ENCODE results near the gene ZBED6.
A peak's percentile ranks its signal among the peaks of the same experiment; 100 is the strongest.

Gene ZBED6

DNA sequence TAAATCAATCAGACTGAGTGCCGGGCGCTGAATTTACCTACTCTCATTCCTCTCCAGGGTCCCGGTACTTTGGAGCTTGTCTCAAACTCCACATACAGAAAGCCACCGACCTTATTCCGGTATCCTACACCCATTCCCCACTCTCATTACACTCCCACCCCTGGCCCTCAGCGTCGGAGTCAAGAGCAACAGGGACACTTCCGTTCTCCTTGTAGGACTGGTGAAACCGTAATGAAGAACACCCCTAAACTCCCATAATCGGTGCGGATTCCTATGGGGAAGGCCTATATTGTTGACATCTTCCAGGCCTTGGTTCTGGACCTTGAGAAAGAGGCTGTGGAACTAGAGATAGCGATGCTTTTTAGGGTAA lies 798 bp downstream of the ZBED6 start:
- peak overlapping the region; percentile 49 for H3K4me2 ChIP-seq
- H3K27me3 ChIP-seq (ENCODE audit: insufficient read depth, low read depth): no peaks in the 10 kb centered on the region
- H3K4me3 ChIP-seq (IDR thresholded peaks at IDR 0.05; ENCODE audit: insufficient read depth, low read depth, low read length): peak overlapping the region; percentile 92
- H3K36me3 ChIP-seq (ENCODE audit: insufficient read depth): peaks cover 11% of the 10 kb centered on the region; the same call in 1 of the 2 replicates
- peaks cover 40% of the 10 kb centered on the region for H3K4me1 ChIP-seq (ENCODE audit: low read depth, poor library complexity, severe bottlenecking)
- H3K27ac ChIP-seq: peak overlapping the region; percentile 80
- peak overlapping the region; percentile 14; the same call in 1 of the 2 replicates for H2AFZ ChIP-seq (ENCODE audit: low read depth)
- H3K9ac ChIP-seq: peak overlapping the region; percentile 84
- H4K20me1 ChIP-seq (ENCODE audit: insufficient read depth): peaks cover 7% of the 10 kb centered on the region; the same call in 1 of the 2 replicates
- TF ChIP-seq, protein P1, sequence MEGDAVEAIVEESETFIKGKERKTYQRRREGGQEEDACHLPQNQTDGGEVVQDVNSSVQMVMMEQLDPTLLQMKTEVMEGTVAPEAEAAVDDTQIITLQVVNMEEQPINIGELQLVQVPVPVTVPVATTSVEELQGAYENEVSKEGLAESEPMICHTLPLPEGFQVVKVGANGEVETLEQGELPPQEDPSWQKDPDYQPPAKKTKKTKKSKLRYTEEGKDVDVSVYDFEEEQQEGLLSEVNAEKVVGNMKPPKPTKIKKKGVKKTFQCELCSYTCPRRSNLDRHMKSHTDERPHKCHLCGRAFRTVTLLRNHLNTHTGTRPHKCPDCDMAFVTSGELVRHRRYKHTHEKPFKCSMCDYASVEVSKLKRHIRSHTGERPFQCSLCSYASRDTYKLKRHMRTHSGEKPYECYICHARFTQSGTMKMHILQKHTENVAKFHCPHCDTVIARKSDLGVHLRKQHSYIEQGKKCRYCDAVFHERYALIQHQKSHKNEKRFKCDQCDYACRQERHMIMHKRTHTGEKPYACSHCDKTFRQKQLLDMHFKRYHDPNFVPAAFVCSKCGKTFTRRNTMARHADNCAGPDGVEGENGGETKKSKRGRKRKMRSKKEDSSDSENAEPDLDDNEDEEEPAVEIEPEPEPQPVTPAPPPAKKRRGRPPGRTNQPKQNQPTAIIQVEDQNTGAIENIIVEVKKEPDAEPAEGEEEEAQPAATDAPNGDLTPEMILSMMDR (conservative IDR thresholded peaks at IDR 0.05; ENCODE audit: low read depth, low read length): no peak
- peaks cover 53% of the 10 kb centered on the region for H3K79me2 ChIP-seq (ENCODE audit: insufficient read depth, low read depth)

DNA sequence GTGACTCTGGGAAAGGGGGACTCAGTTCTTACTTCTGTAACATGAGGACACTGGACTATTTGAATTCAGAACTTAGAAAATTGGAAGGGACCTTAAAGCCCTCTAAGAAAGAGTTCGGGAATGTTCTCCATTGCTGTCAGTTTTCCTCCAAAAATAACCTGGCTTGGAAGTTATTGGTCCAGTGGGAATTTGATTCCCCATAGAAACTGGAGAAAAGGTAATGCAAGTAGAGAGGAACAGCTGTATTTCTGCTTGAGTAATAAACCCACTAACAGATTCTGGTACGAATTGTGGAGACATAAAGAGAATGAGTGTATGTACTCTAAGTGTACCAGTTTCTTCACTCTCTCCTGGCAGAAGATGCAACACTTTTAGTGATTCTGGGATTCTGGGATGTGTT lies 1.8 kb downstream of the ZBED6 start:
- Histone ChIP-seq H3K27ac (no peak overlapping the region), H3K79me2 (ENCODE audit: insufficient read depth, low read depth) (peaks cover 63% of the 10 kb centered on the region), H4K20me1 (ENCODE audit: insufficient read depth) (peaks cover 7% of the 10 kb centered on the region; the same call in 1 of the 2 replicates), H3K27me3 (ENCODE audit: insufficient read depth, low read depth) (no peaks in the 10 kb centered on the region), H3K9ac (no peak overlapping the region), H3K36me3 (ENCODE audit: insufficient read depth) (peaks cover 11% of the 10 kb centered on the region; the same call in 1 of the 2 replicates), H3K4me1 (ENCODE audit: low read depth, poor library complexity, severe bottlenecking) (peaks cover 40% of the 10 kb centered on the region), H2AFZ (ENCODE audit: low read depth) (no peak overlapping the region), H3K4me3 (IDR thresholded peaks at IDR 0.05; ENCODE audit: insufficient read depth, low read depth, low read length) (no peak overlapping the region), H3K4me2 (peak overlapping the region; percentile 49)
- TF ChIP-seq, protein P1 (conservative IDR thresholded peaks at IDR 0.05; ENCODE audit: low read depth, low read length): no peak

DNA sequence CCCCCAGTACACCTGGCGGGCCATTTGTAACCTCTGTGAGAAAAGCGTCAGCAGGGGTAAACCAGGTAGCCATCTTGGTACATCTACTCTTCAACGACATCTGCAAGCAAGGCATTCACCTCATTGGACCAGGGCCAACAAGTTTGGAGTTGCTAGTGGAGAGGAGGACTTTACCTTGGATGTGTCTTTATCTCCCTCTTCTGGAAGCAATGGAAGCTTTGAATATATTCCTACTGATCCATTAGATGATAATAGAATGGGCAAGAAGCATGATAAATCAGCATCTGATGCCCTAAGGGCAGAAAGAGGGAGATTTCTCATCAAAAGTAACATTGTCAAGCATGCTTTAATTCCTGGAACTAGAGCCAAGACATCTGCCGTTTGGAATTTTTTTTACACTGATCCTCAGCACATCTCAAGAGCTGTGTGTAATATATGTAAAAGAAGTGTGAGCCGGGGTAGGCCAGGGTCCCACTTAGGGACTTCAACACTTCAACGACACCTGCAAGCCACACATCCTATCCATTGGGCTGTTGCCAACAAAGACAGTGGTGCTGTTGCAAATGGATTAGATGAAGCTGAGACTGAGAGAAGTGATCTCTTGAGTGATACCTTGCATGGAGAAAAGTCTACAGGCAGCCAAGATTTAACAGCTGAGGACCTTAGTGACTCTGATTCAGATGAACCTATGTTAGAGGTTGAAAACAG lies 2.7 kb downstream of the ZBED6 start:
- TF ChIP-seq, protein P1 (conservative IDR thresholded peaks at IDR 0.05; ENCODE audit: low read depth, low read length): no peak
- H3K9ac ChIP-seq: no peak overlapping the region
- no peak overlapping the region for H2AFZ ChIP-seq (ENCODE audit: low read depth)
- H3K4me3 ChIP-seq (IDR thresholded peaks at IDR 0.05; ENCODE audit: insufficient read depth, low read depth, low read length): no peak overlapping the region
- peaks cover 40% of the 10 kb centered on the region for H3K4me1 ChIP-seq (ENCODE audit: low read depth, poor library complexity, severe bottlenecking)
- no peaks in the 10 kb centered on the region for H3K27me3 ChIP-seq (ENCODE audit: insufficient read depth, low read depth)
- peaks cover 11% of the 10 kb centered on the region; the same call in 1 of the 2 replicates for H3K36me3 ChIP-seq (ENCODE audit: insufficient read depth)
- H3K4me2 ChIP-seq: peak overlapping the region; percentile 49; the same call in 1 of the 2 replicates
- peaks cover 69% of the 10 kb centered on the region for H3K79me2 ChIP-seq (ENCODE audit: insufficient read depth, low read depth)
- no peak overlapping the region for H3K27ac ChIP-seq
- H4K20me1 ChIP-seq (ENCODE audit: insufficient read depth): peaks cover 7% of the 10 kb centered on the region; the same call in 1 of the 2 replicates

DNA sequence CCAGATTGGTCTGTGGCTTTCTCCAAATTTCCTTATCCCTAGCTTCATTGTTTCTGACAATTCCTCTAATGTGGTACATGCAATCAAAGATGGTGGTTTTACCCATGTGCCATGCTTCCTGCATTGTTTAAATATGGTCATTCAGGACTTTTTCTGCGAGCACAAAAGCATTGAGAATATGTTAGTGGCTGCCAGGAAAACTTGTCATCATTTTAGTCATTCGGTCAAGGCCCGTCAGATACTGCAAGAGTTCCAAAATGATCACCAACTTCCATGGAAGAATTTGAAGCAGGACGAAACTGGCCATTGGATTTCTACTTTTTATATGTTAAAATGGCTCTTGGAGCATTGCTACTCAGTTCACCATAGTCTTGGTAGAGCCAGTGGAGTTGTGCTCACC lies 3.7 kb downstream of the ZBED6 start:
- H3K36me3 ChIP-seq (ENCODE audit: insufficient read depth): peaks cover 11% of the 10 kb centered on the region; the same call in 1 of the 2 replicates

More for the DNA sequence above, 3.7 kb downstream of the ZBED6 start:
- peaks cover 40% of the 10 kb centered on the region for H3K4me1 ChIP-seq (ENCODE audit: low read depth, poor library complexity, severe bottlenecking)
- H4K20me1 ChIP-seq (ENCODE audit: insufficient read depth): peaks cover 7% of the 10 kb centered on the region; the same call in 1 of the 2 replicates
- H3K4me3 ChIP-seq (IDR thresholded peaks at IDR 0.05; ENCODE audit: insufficient read depth, low read depth, low read length): no peak overlapping the region
- no peak overlapping the region for H3K27ac ChIP-seq
- TF ChIP-seq, protein P1 (conservative IDR thresholded peaks at IDR 0.05; ENCODE audit: low read depth, low read length): no peak
- H2AFZ ChIP-seq (ENCODE audit: low read depth): no peak overlapping the region
- no peaks in the 10 kb centered on the region for H3K27me3 ChIP-seq (ENCODE audit: insufficient read depth, low read depth)
- peaks cover 80% of the 10 kb centered on the region for H3K79me2 ChIP-seq (ENCODE audit: insufficient read depth, low read depth)
- no peak overlapping the region for H3K4me2 ChIP-seq
- H3K9ac ChIP-seq: no peak overlapping the region
